WTC11 (cell line): ENCODE data around the gene DUSP9. TPM values are rescaled to one million over a fixed set of nuclear protein-coding genes. Genes with fewer than 3 reads are reported as not detected.

Experiments
- ATAC-seq: fragments of 200-7000 bp; cut with Tn5 transposase; 2 replicates; pipeline ENCODE4 v1.10.0; 2021; ENCODE audit warnings: mild to moderate bottlenecking, moderate library complexity
- CTCF ChIA-PET: fragments of 300-600 bp; sonication (Branson Sonifier 250); formaldehyde crosslinking; loops from one replicate; lab custom pipeline; 2021; ENCODE audit warnings: antibody characterized with exemption; lab: Charles Lee
- POLR2A ChIA-PET: fragments of 350-600 bp; sonication (Branson Sonifier 250); formaldehyde crosslinking; loops from one replicate; lab custom pipeline; 2021; ENCODE audit warnings: antibody characterized with exemption; lab: Charles Lee
- DNase-seq: peaks from one replicate; pipeline ENCODE4 v3.0.0; 2021; ENCODE audit warnings: low spot score
- H3K27ac Mint-ChIP-seq: 2 replicates; pipeline ENCODE4 v1.8.0; 2021; ENCODE audit warnings: mixed read lengths
- H3K27me3 Mint-ChIP-seq: 2 replicates; pipeline ENCODE4 v1.8.0; 2021; ENCODE audit warnings: low read depth, mild to moderate bottlenecking, moderate library complexity, mixed read lengths
- H3K36me3 Mint-ChIP-seq: 2 replicates; pipeline ENCODE4 v1.8.0; 2021; ENCODE audit warnings: mixed read lengths
- H3K4me1 Mint-ChIP-seq: 2 replicates; pipeline ENCODE4 v1.8.0; 2022; ENCODE audit warnings: mixed read lengths
- H3K4me3 Mint-ChIP-seq: 2 replicates; pipeline ENCODE4 v1.8.0; 2021; ENCODE audit warnings: mild to moderate bottlenecking, moderate library complexity, mixed read lengths
- H3K9me3 Mint-ChIP-seq: 2 replicates; pipeline ENCODE4 v1.8.0; 2021; ENCODE audit warnings: mixed read lengths
- AFF4 ChIP-seq: sonication (generic); formaldehyde crosslinking; IDR thresholded peaks from 2 replicates; pipeline ENCODE4 v1.8.1; 2023; ENCODE audit warnings: mild to moderate bottlenecking, missing genetic modification reagents, borderline replicate concordance
- ARID4B ChIP-seq: sonication (generic); formaldehyde crosslinking; IDR thresholded peaks from 2 replicates; pipeline ENCODE4 v1.8.0; 2023; ENCODE audit warnings: missing genetic modification reagents, mild to moderate bottlenecking, borderline replicate concordance
- ATF3 ChIP-seq: sonication (generic); formaldehyde crosslinking; conservative IDR thresholded peaks from 2 replicates; pipeline ENCODE4 v1.8.1; 2022; ENCODE audit warnings: mild to moderate bottlenecking, missing genetic modification reagents
- CBFB ChIP-seq: sonication (generic); formaldehyde crosslinking; IDR thresholded peaks from 2 replicates; pipeline ENCODE4 v1.8.1; 2022; ENCODE audit warnings: mild to moderate bottlenecking, low read depth, missing genetic modification reagents
- CREB1 ChIP-seq: sonication (generic); formaldehyde crosslinking; IDR thresholded peaks from 2 replicates; pipeline ENCODE4 v1.8.0; 2023; ENCODE audit warnings: mild to moderate bottlenecking, missing genetic modification reagents
- ERG ChIP-seq: fragments of 250-450 bp; sonication (Bioruptor Pico); IDR thresholded peaks from 2 replicates; pipeline ENCODE4 v1.8.0; 2021; ENCODE audit warnings: mild to moderate bottlenecking
- FOXJ3 ChIP-seq: sonication (generic); formaldehyde crosslinking; IDR thresholded peaks from 2 replicates; pipeline ENCODE4 v1.9.0; 2021; ENCODE audit warnings: missing genetic modification reagents, mild to moderate bottlenecking, borderline replicate concordance
- FOXK1 ChIP-seq: sonication (generic); formaldehyde crosslinking; IDR thresholded peaks from 2 replicates; pipeline ENCODE4 v1.8.0; 2022; ENCODE audit warnings: mild to moderate bottlenecking, moderate library complexity, missing genetic modification reagents
- FOXP4 ChIP-seq: sonication (generic); formaldehyde crosslinking; IDR thresholded peaks from 2 replicates; pipeline ENCODE4 v1.8.0; 2022; ENCODE audit warnings: mild to moderate bottlenecking, missing genetic modification reagents
- GABPB1 ChIP-seq: sonication (generic); formaldehyde crosslinking; IDR thresholded peaks from 2 replicates; pipeline ENCODE4 v1.8.1; 2023; ENCODE audit warnings: mild to moderate bottlenecking, missing genetic modification reagents
- GRHL2 ChIP-seq: fragments of 250-450 bp; sonication (Bioruptor Pico); IDR thresholded peaks from 2 replicates; pipeline ENCODE4 v1.8.0; 2022; ENCODE audit warnings: mild to moderate bottlenecking, moderate library complexity; ENCODE audit not compliant: insufficient replicate concordance, severe bottlenecking
- JUN ChIP-seq: sonication (generic); formaldehyde crosslinking; IDR thresholded peaks from 2 replicates; pipeline ENCODE4 v1.8.0; 2023; ENCODE audit warnings: mild to moderate bottlenecking, missing genetic modification reagents
- MXD4 ChIP-seq: fragments of 250-450 bp; sonication (Bioruptor Pico); IDR thresholded peaks from 2 replicates; pipeline ENCODE4 v1.8.0; 2021; ENCODE audit warnings: mild to moderate bottlenecking, moderate library complexity, borderline replicate concordance
- NFE2L1 ChIP-seq: sonication (generic); formaldehyde crosslinking; IDR thresholded peaks from 2 replicates; pipeline ENCODE4 v1.8.1; 2023; ENCODE audit warnings: missing genetic modification reagents
- RORB ChIP-seq: fragments of 250-450 bp; sonication (Bioruptor Pico); IDR thresholded peaks from 2 replicates; pipeline ENCODE4 v1.9.0; 2021; ENCODE audit warnings: mild to moderate bottlenecking
- ZBTB21 ChIP-seq: sonication (generic); formaldehyde crosslinking; IDR thresholded peaks from 2 replicates; pipeline ENCODE4 v1.8.1; 2023; ENCODE audit warnings: mild to moderate bottlenecking, missing genetic modification reagents, borderline replicate concordance
- ZNF121 ChIP-seq: sonication (generic); formaldehyde crosslinking; IDR thresholded peaks from 2 replicates; pipeline ENCODE4 v1.8.0; 2023; ENCODE audit warnings: missing genetic modification reagents
- ZNF219 ChIP-seq: sonication (generic); formaldehyde crosslinking; IDR thresholded peaks from 2 replicates; pipeline ENCODE4 v1.8.0; 2023; ENCODE audit warnings: missing genetic modification reagents, mild to moderate bottlenecking, borderline replicate concordance
- ZNF671 ChIP-seq: fragments of 250-450 bp; sonication (Bioruptor Pico); IDR thresholded peaks from 2 replicates; pipeline ENCODE4 v1.8.0; 2021; ENCODE audit warnings: mild to moderate bottlenecking
- ZSCAN18 ChIP-seq: fragments of 250-450 bp; sonication (Bioruptor Pico); IDR thresholded peaks from 2 replicates; pipeline ENCODE4 v2.1.2; 2022; ENCODE audit warnings: mild to moderate bottlenecking, moderate library complexity
- total RNA-seq: library from RNA; stranded (reverse); gene quantifications from 3 replicates; pipeline ENCODE4 v1.2.3, GENCODE V29; 2021

DUSP9 gene
- total RNA-seq, 1 experiment from 2014 or later = 2.5 TPM

- TF ChIP-seq FOXP4 (no peak), CREB1 (no peak), MXD4 (no peak), GABPB1 (CRISPR knock-in tag) (no peak), ZNF121 (no peak), AFF4 (CRISPR knock-in tag) (no peak), CBFB (CRISPR knock-in tag) (no peak), JUN (CRISPR knock-in tag) (no peak), ARID4B (no peak)
These were observed 10.3 kb upstream of the DUSP9 start (continued) for GRCh38 chrX:153636716-153637115.

GRCh38 chrX:153637121-153638040 is 9.6 kb upstream of the DUSP9 start:
- no peak overlapping the region for H3K4me3 Mint-ChIP-seq
- H3K27me3 Mint-ChIP-seq = peaks cover 17% of the 10 kb centered on the region
- no peaks in the 10 kb centered on the region for H3K9me3 Mint-ChIP-seq
- H3K4me1 Mint-ChIP-seq = peaks cover 6% of the 10 kb centered on the region
- H3K27ac Mint-ChIP-seq = no peak overlapping the region
- ChIA-PET POLR2A (interaction anchor here (0.9 kb wide), 1 partner anchor 37 kb away, joined by 3 read pairs; no protein-coding TSS in a partner anchor), CTCF (interaction anchor here (1.2 to 3.8 kb wide), 12 partner anchors 10 to 98 kb away, joined by 3 to 106 read pairs (median 8); partner anchors contain the start of gene DUSP9)
- no peak for ATAC-seq
- H3K36me3 Mint-ChIP-seq = no peaks in the 10 kb centered on the region
- no peak for DNase-seq
- TF ChIP-seq ATF3 (CRISPR knock-in tag) (no peak), ZBTB21 (CRISPR knock-in tag) (no peak), ZSCAN18 (CRISPR knock-in tag) (no peak), ERG (CRISPR knock-in tag) (no peak), NFE2L1 (no peak), FOXJ3 (no peak), FOXK1 (CRISPR knock-in tag) (no peak), ZNF671 (CRISPR knock-in tag) (no peak), ZNF219 (CRISPR knock-in tag) (no peak), GRHL2 (CRISPR knock-in tag) (no peak), FOXP4 (no peak), RORB (CRISPR knock-in tag) (no peak)
